Adrenal gland (tissue), 12 donors: ENCODE data around the gene PKN1. TPM values are rescaled to one million over a fixed set of nuclear protein-coding genes. Genes with fewer than 3 reads are reported as not detected.

Experiments
- DNase-seq, 7 donors: peaks; one replicate each; pipeline ENCODE4 v3.0.0-alpha.2; 2019 to 2020
- H3K27ac ChIP-seq, 5 donors: fragments of 200-600 bp; sonication (generic) in 4 of 5; 1 replicate in 3 of 5; 2 replicates in 2 of 5; pipeline versions ENCODE4 v1.5.1 to v1.8.0; 2016 to 2020; ENCODE audit warnings: mild to moderate bottlenecking in 1 of 5
- H3K27me3 ChIP-seq: fragments of 200-600 bp; 2 replicates; pipeline ENCODE4 v1.8.0; 2021
- H3K36me3 ChIP-seq, 2 donors: fragments of 200-600 bp; replicated peaks in 1 of 2; 1 replicate in 1 of 2; 2 replicates in 1 of 2; pipeline versions ENCODE4 v1.5.1 to v1.8.0; 2018 to 2022
- H3K4me1 ChIP-seq, 2 donors: fragments of 200-600 bp; replicated peaks in 1 of 2; 1 replicate in 1 of 2; 2 replicates in 1 of 2; pipeline versions ENCODE4 v1.5.1 to v1.8.0; 2018 to 2021
- H3K4me3 ChIP-seq, 4 donors: fragments of 200-600 bp; sonication (generic) in 3 of 4; one replicate each; pipeline ENCODE4 v1.5.1; 2016 to 2018
- H3K9me3 ChIP-seq, 3 donors: fragments of 200-600 bp; sonication (generic) in 1 of 3; replicated peaks in 1 of 3; 1 replicate in 2 of 3; 2 replicates in 1 of 3; pipeline versions ENCODE4 v1.5.1 to v1.8.0; 2016 to 2021
- POLR2A ChIP-seq, 2 donors: fragments of 450-650 bp; IDR thresholded peaks; one replicate each; pipeline ENCODE4 v1.6.1; 2017; ENCODE audit warnings: antibody characterized with exemption in 2 of 2, mild to moderate bottlenecking in 2 of 2, moderate library complexity in 1 of 2
- WGBS, 4 donors: extraction: QIAGEN DNeasy Blood & Tissue Kit in 2 of 4; methylation state at CpG; one replicate each; pipeline versions ENCODE4 v1.1.5 to v1.1.7; 2013 to 2017; 5-methylcytosine and 5-hydroxymethylcytosine counted together
- intact Hi-C, 2 donors: fragments of 100-400 bp; cut with DNase I; formaldehyde crosslinking; loops; one replicate each; pipeline versions ENCODE4 v1.14.1 to v1.15.0; 2022 to 2023
- polyA plus RNA-seq, 3 donors: library from polyadenylated mRNA; stranded (reverse); fragments of 200-250 nt in 2 of 3; fragments of 350-450 nt in 1 of 3; fragmentation: Illumina TruSeq in 1 of 3; extraction: RNeasy Lipid Tissue Mini Kit (QIAGEN cat#74804) in 1 of 3; gene quantifications; one replicate each; pipeline ENCODE4 v1.2.3, GENCODE V29; 2013 to 2014
- total RNA-seq, 9 donors: library from RNA; depleted of rRNA in 4 of 9; stranded (reverse); fragments of >200 nt in 4 of 9; fragments of 120-200 nt in 1 of 9; fragmentation: NEBNext Ultra II Directional in 1 of 9; extraction: Animal tissue kit (Norgen Biotek cat#: 25700) in 1 of 9; gene quantifications; one replicate each; pipeline versions ENCODE4 v1.1.0 to v1.2.4, GENCODE V29; 2013 to 2023
- TF ChIP-seq, protein P1 (sequence below), 6 experiments: fragments of 450-650 bp in 4 of 6; fragments of 200-600 bp in 2 of 6; sonication (generic) in 1 of 6; IDR thresholded peaks; 1 replicate in 5 of 6; 2 replicates in 1 of 6; pipeline versions ENCODE4 v1.5.1 to v1.8.0; 2016 to 2021; ENCODE audit warnings: antibody characterized with exemption in 6 of 6, mild to moderate bottlenecking in 2 of 6, moderate library complexity in 1 of 6
- donor health status: healthy with polysubstance abuse.
- donor health status: Bipolar disorder and iron deficiency.
- donor health status: DM: yes; HTN: yes; CAD: no.
- donor health status: DM: no; HTN: no; CAD: no.
- donor health status: DM: no; HTN: no; CAD: no.
- donor health status: DM: yes; HTN: yes; CAD: no.

Gene PKN1
- total and polyA plus RNA-seq, 12 donors = 27.5 to 209 (median 120) TPM

DNA sequence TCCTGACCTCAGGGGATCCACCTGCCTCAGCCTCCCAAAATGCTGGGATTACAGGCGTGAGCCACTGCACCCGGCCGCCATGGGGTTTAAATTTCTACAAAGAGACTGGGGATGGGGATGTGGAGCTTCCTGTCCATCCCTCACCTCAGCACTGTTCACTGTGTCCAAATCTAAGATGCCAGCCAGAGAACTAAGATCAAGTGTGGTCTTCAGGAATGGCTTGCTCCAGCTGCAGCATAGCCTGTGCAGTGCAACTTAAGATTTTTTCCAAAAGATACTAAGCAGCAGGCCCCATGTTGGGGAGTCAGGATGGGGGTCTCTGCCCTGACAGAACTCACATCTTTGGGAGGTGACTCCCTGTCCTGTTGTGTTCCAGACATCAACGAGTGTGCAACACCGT lies 42.6 kb upstream of the PKN1 start:
- Histone ChIP-seq H3K27me3 (no peaks in the 10 kb centered on the region), H3K9me3 (no peaks in the 10 kb centered on the region), H3K4me1 (no peaks in the 10 kb centered on the region), H3K36me3 (peaks cover 0 to 41% of the 10 kb centered on the region in 2 donors), H3K27ac (no peak overlapping the region), H3K4me3 (no peak overlapping the region)
- no peak for DNase-seq
- TF ChIP-seq POLR2A (IDR thresholded peaks at IDR 0.05) = no peak
- TF ChIP-seq, protein P1, sequence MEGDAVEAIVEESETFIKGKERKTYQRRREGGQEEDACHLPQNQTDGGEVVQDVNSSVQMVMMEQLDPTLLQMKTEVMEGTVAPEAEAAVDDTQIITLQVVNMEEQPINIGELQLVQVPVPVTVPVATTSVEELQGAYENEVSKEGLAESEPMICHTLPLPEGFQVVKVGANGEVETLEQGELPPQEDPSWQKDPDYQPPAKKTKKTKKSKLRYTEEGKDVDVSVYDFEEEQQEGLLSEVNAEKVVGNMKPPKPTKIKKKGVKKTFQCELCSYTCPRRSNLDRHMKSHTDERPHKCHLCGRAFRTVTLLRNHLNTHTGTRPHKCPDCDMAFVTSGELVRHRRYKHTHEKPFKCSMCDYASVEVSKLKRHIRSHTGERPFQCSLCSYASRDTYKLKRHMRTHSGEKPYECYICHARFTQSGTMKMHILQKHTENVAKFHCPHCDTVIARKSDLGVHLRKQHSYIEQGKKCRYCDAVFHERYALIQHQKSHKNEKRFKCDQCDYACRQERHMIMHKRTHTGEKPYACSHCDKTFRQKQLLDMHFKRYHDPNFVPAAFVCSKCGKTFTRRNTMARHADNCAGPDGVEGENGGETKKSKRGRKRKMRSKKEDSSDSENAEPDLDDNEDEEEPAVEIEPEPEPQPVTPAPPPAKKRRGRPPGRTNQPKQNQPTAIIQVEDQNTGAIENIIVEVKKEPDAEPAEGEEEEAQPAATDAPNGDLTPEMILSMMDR (IDR thresholded peaks at IDR 0.05) = no peak
- 96 to 100% (median 98%) methylated on average over 4 to 5 of the region's 5 CpGs for WGBS, 4 donors
- intact Hi-C loops = loop anchor here (10.0 kb wide), 1 partner anchor 374 kb away; no protein-coding TSS in a partner anchor

DNA sequence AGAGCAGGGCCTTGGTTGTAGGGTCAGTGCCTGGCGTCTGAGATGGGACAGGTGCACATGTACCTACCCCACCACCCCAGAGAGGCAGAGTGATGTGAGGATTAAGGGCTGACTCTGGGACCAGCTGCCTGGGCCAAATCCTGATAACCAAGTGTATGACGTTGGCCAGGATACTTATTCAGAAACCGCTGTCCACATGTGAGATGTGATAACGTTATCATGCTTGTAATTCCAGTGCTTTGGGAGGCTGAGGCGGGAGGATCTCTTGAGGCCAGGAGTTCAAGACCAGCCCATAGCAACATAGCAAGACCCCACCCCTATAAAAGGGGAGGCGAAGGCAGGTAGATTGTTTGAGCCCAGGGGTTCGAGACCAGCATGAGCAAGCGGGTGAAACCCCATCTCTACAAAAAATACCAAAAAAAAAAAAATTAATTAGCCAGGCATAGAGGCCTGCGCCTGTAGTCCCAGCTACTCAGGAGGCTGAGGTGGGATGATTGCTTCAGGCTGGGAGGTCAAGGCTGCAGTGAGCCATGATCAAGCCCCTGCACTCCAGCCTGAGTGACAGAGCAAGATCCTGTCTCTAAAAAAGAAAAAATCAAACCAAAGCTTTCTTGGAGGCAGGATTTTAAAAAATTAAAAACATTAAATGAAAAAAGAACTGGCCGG lies 41.8 kb upstream of the PKN1 start:
- Histone ChIP-seq H3K36me3 (peaks cover 0 to 45% of the 10 kb centered on the region in 2 donors), H3K4me3 (no peak overlapping the region), H3K27me3 (no peaks in the 10 kb centered on the region), H3K27ac (no peak overlapping the region), H3K9me3 (no peaks in the 10 kb centered on the region), H3K4me1 (no peaks in the 10 kb centered on the region)
- 88 to 91% (median 89%) methylated on average over 8 to 10 of the region's 10 CpGs for WGBS, 4 donors
- intact Hi-C loops = loop anchor here (10.0 kb wide), 1 partner anchor 374 kb away; no protein-coding TSS in a partner anchor
- TF ChIP-seq POLR2A (IDR thresholded peaks at IDR 0.05) = no peak
- TF ChIP-seq, protein P1 (IDR thresholded peaks at IDR 0.05) = no peak
- DNase-seq = no peak

DNA sequence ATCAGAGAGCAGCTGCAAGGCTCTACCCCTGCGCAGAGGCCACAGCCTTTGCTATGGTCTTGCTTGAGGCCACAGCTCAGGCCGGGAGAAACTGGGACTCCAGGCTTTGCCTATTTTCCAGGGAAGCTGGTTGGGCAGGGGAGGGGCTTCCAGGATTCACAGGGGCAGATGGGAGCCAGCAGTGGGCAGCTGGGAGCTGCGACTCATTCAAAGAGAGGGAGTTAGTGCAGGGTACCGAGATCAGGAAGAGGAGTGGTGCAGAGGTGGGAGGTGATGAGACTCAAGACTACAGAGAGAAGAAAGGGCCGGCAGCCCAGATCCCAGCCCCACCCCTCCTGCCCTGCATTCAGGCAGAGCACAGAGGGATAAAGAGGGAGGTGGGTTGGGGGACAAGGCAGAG lies 39.8 kb upstream of the PKN1 start:
- DNase-seq = no peak
- Histone ChIP-seq H3K4me3 (no peak overlapping the region), H3K36me3 (peaks cover 0 to 50% of the 10 kb centered on the region in 2 donors), H3K4me1 (no peaks in the 10 kb centered on the region), H3K27me3 (no peaks in the 10 kb centered on the region), H3K9me3 (no peaks in the 10 kb centered on the region), H3K27ac (no peak overlapping the region)
- intact Hi-C loops = loop anchor here (10.0 kb wide), 1 partner anchor 371 kb away; no protein-coding TSS in a partner anchor
- WGBS, 4 donors = 67 to 85% (median 77%) methylated on average over 4 to 5 of the region's 5 CpGs
- TF ChIP-seq, protein P1 (IDR thresholded peaks at IDR 0.05) = no peak
- no peak for TF ChIP-seq POLR2A (IDR thresholded peaks at IDR 0.05)

DNA sequence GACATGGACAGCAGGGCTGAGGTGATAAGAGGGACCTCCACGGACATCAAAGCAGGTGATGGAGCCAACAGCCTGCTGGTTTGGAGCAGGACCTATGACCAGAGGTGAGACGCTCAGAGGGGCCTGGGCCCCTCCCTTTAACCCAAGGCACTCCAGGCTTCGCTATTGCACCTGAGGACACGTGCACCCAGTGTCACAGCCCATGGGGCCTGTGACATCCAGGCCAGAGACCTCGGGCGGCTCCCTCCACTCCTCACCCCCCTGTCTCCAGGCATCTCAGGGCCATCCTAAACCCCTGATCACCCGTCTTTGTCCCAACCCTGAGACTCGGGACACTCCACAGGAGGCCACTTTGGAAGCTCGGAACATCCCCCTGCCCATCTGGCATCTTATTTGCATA lies 38.9 kb upstream of the PKN1 start:
- intact Hi-C loops = loop anchor here (10.0 kb wide), 1 partner anchor 371 kb away; no protein-coding TSS in a partner anchor
- H3K27ac ChIP-seq = no peak overlapping the region
- TF ChIP-seq, protein P1 (IDR thresholded peaks at IDR 0.05) = no peak
- no peak for TF ChIP-seq POLR2A (IDR thresholded peaks at IDR 0.05)
- H3K27me3 ChIP-seq = no peaks in the 10 kb centered on the region
- peaks cover 0 to 50% of the 10 kb centered on the region in 2 donors for H3K36me3 ChIP-seq
- no peak overlapping the region for H3K4me3 ChIP-seq
- DNase-seq = no peak
- no peaks in the 10 kb centered on the region for H3K9me3 ChIP-seq
- WGBS, 4 donors = 86 to 91% (median 87%) methylated on average over 7 to 9 of the region's 9 CpGs
- no peaks in the 10 kb centered on the region for H3K4me1 ChIP-seq
